Uterus (tissue), 4 donors: ENCODE results near the gene FOXS1. TPM values are rescaled to one million over a fixed set of nuclear protein-coding genes. Genes with fewer than 3 reads are reported as not detected.
A peak's percentile ranks its signal among the peaks of the same experiment; 100 is the strongest.

ENCODE experiments used
- DNase-seq, 2 donors: peaks; one replicate each; pipeline ENCODE4 v3.0.0-alpha.2; 2019 to 2020
- H3K27ac ChIP-seq, 2 donors: fragments of 200-600 bp; sonication (generic); 1 replicate in 1 of 2; 2 replicates in 1 of 2; pipeline ENCODE4 v1.5.1; 2016 to 2018
- H3K27me3 ChIP-seq, 2 donors: fragments of 200-600 bp; sonication (generic); one replicate each; pipeline ENCODE4 v1.5.1; 2018 to 2019; ENCODE audit warnings: control low read depth in 1 of 2
- H3K36me3 ChIP-seq, 2 donors: fragments of 200-600 bp; sonication (generic); one replicate each; pipeline ENCODE4 v1.5.1; 2019; ENCODE audit warnings: control low read depth in 1 of 2
- H3K4me1 ChIP-seq, 2 donors: fragments of 200-600 bp; sonication (generic); one replicate each; pipeline ENCODE4 v1.5.1; 2018 to 2019; ENCODE audit warnings: control low read depth in 1 of 2
- H3K4me3 ChIP-seq, 2 donors: fragments of 200-600 bp; sonication (generic); 1 replicate in 1 of 2; 2 replicates in 1 of 2; pipeline ENCODE4 v1.5.1; 2018 to 2019; ENCODE audit warnings: mild to moderate bottlenecking in 1 of 2
- H3K9me3 ChIP-seq, 2 donors: fragments of 200-600 bp; sonication (generic); one replicate each; pipeline ENCODE4 v1.5.1; 2019; ENCODE audit warnings: control low read depth in 1 of 2
- POLR2A ChIP-seq, 2 donors: fragments of 450-650 bp; IDR thresholded peaks; one replicate each; pipeline ENCODE4 v1.6.1; 2016; ENCODE audit warnings: antibody characterized with exemption in 2 of 2, mild to moderate bottlenecking in 1 of 2, moderate library complexity in 1 of 2
- intact Hi-C: fragments of 100-400 bp; cut with DNase I; formaldehyde crosslinking; loops from one replicate; pipeline ENCODE4 v1.15.1; 2023; ENCODE audit warnings: low total_unique reads
- total RNA-seq, 4 donors: library from RNA; depleted of rRNA in 3 of 4; stranded (reverse); fragments of >200 nt in 3 of 4; gene quantifications; one replicate each; pipeline versions ENCODE4 v1.1.0 to v1.2.4, GENCODE V29; 2014 to 2023
- TF ChIP-seq, protein P1 (sequence below), 4 experiments: fragments of 200-600 bp in 2 of 4; fragments of 450-650 bp in 2 of 4; sonication (generic) in 2 of 4; IDR thresholded peaks; one replicate each; pipeline ENCODE4 v1.5.1; 2016 to 2019; ENCODE audit warnings: antibody characterized with exemption in 4 of 4, mild to moderate bottlenecking in 2 of 4, moderate library complexity in 1 of 4
- donor health status: DM: yes; HTN: yes; CAD: no.

The FOXS1 gene
- total RNA-seq, 4 donors from 2014 or later, result 5.4 to 6.2 TPM; not detected in 2

DNA sequence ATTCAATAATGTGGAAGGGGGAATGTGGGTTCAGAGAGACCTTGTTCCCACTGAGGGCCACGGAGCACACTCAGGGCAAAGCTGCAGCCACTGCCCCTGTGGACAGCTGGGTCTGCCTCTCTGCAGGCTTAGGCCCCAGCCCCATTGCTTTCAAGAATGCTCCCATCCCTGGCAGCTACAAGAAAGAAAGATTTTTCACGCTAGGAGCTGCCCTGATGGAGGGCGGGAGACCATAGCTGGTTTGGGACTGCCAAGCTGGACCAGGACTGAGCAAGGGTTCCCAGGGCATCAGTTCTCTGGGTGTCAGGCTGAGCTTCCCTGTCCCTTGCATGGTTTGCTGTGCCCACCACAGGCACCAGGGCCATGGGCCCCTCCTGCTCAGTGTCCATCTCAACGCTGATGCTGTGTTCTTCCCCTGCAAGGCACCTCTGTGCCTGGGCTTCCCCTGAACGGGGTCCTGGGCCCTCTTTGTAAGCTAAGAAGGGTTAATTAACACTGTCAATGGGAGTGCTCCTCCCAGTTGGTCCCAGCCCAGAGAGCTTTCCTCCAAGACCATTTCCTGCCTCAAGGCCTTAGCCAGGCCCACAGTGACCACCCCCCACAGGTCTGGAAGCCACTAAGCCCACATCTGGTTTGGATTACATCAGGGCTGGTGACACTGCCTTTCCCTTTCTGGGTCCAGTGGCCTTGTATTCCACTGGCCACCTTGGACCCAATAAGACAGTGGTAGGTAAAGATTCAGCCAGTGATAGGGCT is 8.4 kb downstream of the FOXS1 start:
- no peak overlapping the region for H3K27ac ChIP-seq
- H3K9me3 ChIP-seq, result no peaks in the 10 kb centered on the region
- no peak overlapping the region for H3K4me3 ChIP-seq
- H3K27me3 ChIP-seq, result no peaks in the 10 kb centered on the region
- intact Hi-C loops, result no loop called here
- TF ChIP-seq POLR2A (IDR thresholded peaks at IDR 0.05), result no peak
- TF ChIP-seq, protein P1, sequence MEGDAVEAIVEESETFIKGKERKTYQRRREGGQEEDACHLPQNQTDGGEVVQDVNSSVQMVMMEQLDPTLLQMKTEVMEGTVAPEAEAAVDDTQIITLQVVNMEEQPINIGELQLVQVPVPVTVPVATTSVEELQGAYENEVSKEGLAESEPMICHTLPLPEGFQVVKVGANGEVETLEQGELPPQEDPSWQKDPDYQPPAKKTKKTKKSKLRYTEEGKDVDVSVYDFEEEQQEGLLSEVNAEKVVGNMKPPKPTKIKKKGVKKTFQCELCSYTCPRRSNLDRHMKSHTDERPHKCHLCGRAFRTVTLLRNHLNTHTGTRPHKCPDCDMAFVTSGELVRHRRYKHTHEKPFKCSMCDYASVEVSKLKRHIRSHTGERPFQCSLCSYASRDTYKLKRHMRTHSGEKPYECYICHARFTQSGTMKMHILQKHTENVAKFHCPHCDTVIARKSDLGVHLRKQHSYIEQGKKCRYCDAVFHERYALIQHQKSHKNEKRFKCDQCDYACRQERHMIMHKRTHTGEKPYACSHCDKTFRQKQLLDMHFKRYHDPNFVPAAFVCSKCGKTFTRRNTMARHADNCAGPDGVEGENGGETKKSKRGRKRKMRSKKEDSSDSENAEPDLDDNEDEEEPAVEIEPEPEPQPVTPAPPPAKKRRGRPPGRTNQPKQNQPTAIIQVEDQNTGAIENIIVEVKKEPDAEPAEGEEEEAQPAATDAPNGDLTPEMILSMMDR (IDR thresholded peaks at IDR 0.05), result no peak
- peaks cover 0 to 6% of the 10 kb centered on the region in 2 donors for H3K4me1 ChIP-seq
- H3K36me3 ChIP-seq, result no peaks in the 10 kb centered on the region
- no peak for DNase-seq

GRCh38 chr20:31835977-31836852 is 9.2 kb downstream of the FOXS1 start:
- intact Hi-C loops, result no loop called here
- no peaks in the 10 kb centered on the region for H3K27me3 ChIP-seq
- no peaks in the 10 kb centered on the region for H3K36me3 ChIP-seq
- H3K27ac ChIP-seq, result peak overlapping the region; percentile 17 to 24
- H3K4me1 ChIP-seq, result no peaks in the 10 kb centered on the region
- no peaks in the 10 kb centered on the region for H3K9me3 ChIP-seq
- TF ChIP-seq POLR2A (IDR thresholded peaks at IDR 0.05), result no peak
- TF ChIP-seq, protein P1 (IDR thresholded peaks at IDR 0.05), result no peak
- DNase-seq, result peak; percentile 73 to 79
- no peak overlapping the region for H3K4me3 ChIP-seq

GRCh38 chr20:31835554-31835953 is 9.8 kb downstream of the FOXS1 start:
- H3K36me3 ChIP-seq, result no peaks in the 10 kb centered on the region
- TF ChIP-seq, protein P1 (IDR thresholded peaks at IDR 0.05), result no peak
- no peak for TF ChIP-seq POLR2A (IDR thresholded peaks at IDR 0.05)
- DNase-seq, result no peak
- H3K27ac ChIP-seq, result peak overlapping the region; percentile 17 to 24
- no peaks in the 10 kb centered on the region for H3K27me3 ChIP-seq
- H3K4me3 ChIP-seq, result no peak overlapping the region
- intact Hi-C loops, result no loop called here
- no peaks in the 10 kb centered on the region for H3K9me3 ChIP-seq
- H3K4me1 ChIP-seq, result no peaks in the 10 kb centered on the region

GRCh38 chr20:31833931-31834521 is 11.4 kb downstream of the FOXS1 start:
- intact Hi-C loops, result no loop called here
- TF ChIP-seq, protein P1 (IDR thresholded peaks at IDR 0.05), result no peak
- TF ChIP-seq POLR2A (IDR thresholded peaks at IDR 0.05), result no peak
- DNase-seq, result no peak
- Histone ChIP-seq H3K27ac (no peak overlapping the region), H3K4me1 (no peaks in the 10 kb centered on the region), H3K27me3 (no peaks in the 10 kb centered on the region), H3K9me3 (no peaks in the 10 kb centered on the region), H3K4me3 (no peak overlapping the region), H3K36me3 (no peaks in the 10 kb centered on the region)
